Suprapubic skin (tissue), 4 donors: ENCODE data around the gene HBEGF. TPM values are rescaled to one million over a fixed set of nuclear protein-coding genes. Genes with fewer than 3 reads are reported as not detected.

Experiments used
- DNase-seq, 2 donors: peaks; one replicate each; pipeline ENCODE4 v3.0.0-alpha.2; 2019; ENCODE audit warnings: low spot score in 2 of 2
- H3K27ac ChIP-seq: fragments of 200-600 bp; sonication (generic); one replicate; pipeline ENCODE4 v1.5.1; 2019
- H3K27me3 ChIP-seq: fragments of 200-600 bp; sonication (generic); one replicate; pipeline ENCODE4 v1.5.1; 2019
- H3K36me3 ChIP-seq: fragments of 200-600 bp; sonication (generic); one replicate; pipeline ENCODE4 v1.5.1; 2019
- H3K4me1 ChIP-seq: fragments of 200-600 bp; sonication (generic); one replicate; pipeline ENCODE4 v1.5.1; 2019
- H3K4me3 ChIP-seq: fragments of 200-600 bp; sonication (generic); one replicate; pipeline ENCODE4 v1.5.1; 2019; ENCODE audit warnings: mild to moderate bottlenecking
- H3K9me3 ChIP-seq: fragments of 200-600 bp; sonication (generic); one replicate; pipeline ENCODE4 v1.5.1; 2019
- CTCF ChIP-seq, 2 donors: fragments of 200-600 bp in 1 of 2; fragments of 450-650 bp in 1 of 2; sonication (generic) in 1 of 2; IDR thresholded peaks; one replicate each; pipeline ENCODE4 v1.5.1; 2016 to 2019; ENCODE audit warnings: antibody characterized with exemption in 2 of 2, mild to moderate bottlenecking in 1 of 2, moderate library complexity in 1 of 2
- EP300 ChIP-seq: sonication (generic); formaldehyde crosslinking; IDR thresholded peaks from one replicate; pipeline ENCODE4 v1.6.1; 2017; ENCODE audit warnings: antibody characterized with exemption
- POLR2A ChIP-seq, 2 donors: fragments of 450-650 bp; IDR thresholded peaks; one replicate each; pipeline ENCODE4 v1.6.1; 2017; ENCODE audit warnings: antibody characterized with exemption in 2 of 2, mild to moderate bottlenecking in 2 of 2, moderate library complexity in 2 of 2
- POLR2AphosphoS5 ChIP-seq, 3 donors: sonication (generic); formaldehyde crosslinking; IDR thresholded peaks; one replicate each; pipeline ENCODE4 v1.6.1; 2017; ENCODE audit warnings: antibody characterized with exemption in 3 of 3
- WGBS: methylation state at CpG from one replicate; pipeline ENCODE4 v1.1.5; 2018; 5-methylcytosine and 5-hydroxymethylcytosine counted together
- total RNA-seq, 4 donors: library from RNA; depleted of rRNA; stranded (reverse); fragments of >200 nt; gene quantifications; one replicate each; pipeline ENCODE4 v1.1.0, GENCODE V29; 2016

Gene HBEGF
- total RNA-seq, 4 donors from 2014 or later: 19.6 to 189 (median 74.8) TPM

- Histone ChIP-seq H3K27ac (no peak overlapping the region), H3K4me3 (no peak overlapping the region), H3K36me3 (no peaks in the 10 kb centered on the region), H3K4me1 (peaks cover 22% of the 10 kb centered on the region), H3K27me3 (no peaks in the 10 kb centered on the region), H3K9me3 (no peaks in the 10 kb centered on the region)
- DNase-seq: no peak
- WGBS: 93% methylated on average over 1 of the region's 1 CpG
- TF ChIP-seq EP300 (no peak), CTCF (IDR thresholded peaks at IDR 0.05) (no peak), POLR2A (IDR thresholded peaks at IDR 0.05) (no peak), POLR2AphosphoS5 (IDR thresholded peaks at IDR 0.05) (no peak)
Observed at GRCh38 chr5:140292212-140293036, 54.0 kb downstream of the HBEGF start.

- no peak for TF ChIP-seq POLR2AphosphoS5 (IDR thresholded peaks at IDR 0.05)
- TF ChIP-seq EP300: no peak
- TF ChIP-seq POLR2A (IDR thresholded peaks at IDR 0.05): no peak
- TF ChIP-seq CTCF (IDR thresholded peaks at IDR 0.05): no peak
- Histone ChIP-seq H3K27ac (no peak overlapping the region), H3K4me3 (no peak overlapping the region), H3K27me3 (no peaks in the 10 kb centered on the region), H3K9me3 (no peaks in the 10 kb centered on the region), H3K4me1 (peaks cover 5% of the 10 kb centered on the region), H3K36me3 (no peaks in the 10 kb centered on the region)
- WGBS: 72% methylated on average over 7 of the region's 7 CpGs
- no peak for DNase-seq
Observed at GRCh38 chr5:140287801-140288521, 58.4 kb downstream of the HBEGF start.

GRCh38 chr5:140286424-140286823 lies 60.0 kb downstream of the HBEGF start:
- Histone ChIP-seq H3K27ac (no peak overlapping the region), H3K9me3 (no peaks in the 10 kb centered on the region), H3K36me3 (no peaks in the 10 kb centered on the region), H3K27me3 (no peaks in the 10 kb centered on the region), H3K4me3 (no peak overlapping the region), H3K4me1 (no peaks in the 10 kb centered on the region)
- WGBS: 62% methylated on average over 5 of the region's 5 CpGs
- no peak for DNase-seq
- no peak for TF ChIP-seq CTCF (IDR thresholded peaks at IDR 0.05)
- no peak for TF ChIP-seq POLR2A (IDR thresholded peaks at IDR 0.05)
- no peak for TF ChIP-seq EP300
- no peak for TF ChIP-seq POLR2AphosphoS5 (IDR thresholded peaks at IDR 0.05)

GRCh38 chr5:140284013-140284412 lies 62.4 kb downstream of the HBEGF start:
- Histone ChIP-seq H3K27ac (no peak overlapping the region), H3K4me1 (no peaks in the 10 kb centered on the region), H3K36me3 (peaks cover 7% of the 10 kb centered on the region), H3K27me3 (no peaks in the 10 kb centered on the region), H3K4me3 (no peak overlapping the region), H3K9me3 (no peaks in the 10 kb centered on the region)
- TF ChIP-seq CTCF (IDR thresholded peaks at IDR 0.05) (no peak), EP300 (no peak), POLR2A (IDR thresholded peaks at IDR 0.05) (no peak), POLR2AphosphoS5 (IDR thresholded peaks at IDR 0.05) (no peak)
- no peak for DNase-seq
- WGBS: 92% methylated on average over 3 of the region's 3 CpGs

Other genes with a start within 250 kb of the HBEGF start
- 10 to 100 TPM; 12.5 to 31.8 (median 21.9) TPM for gene PURA, start 232.5 kb downstream of the HBEGF start, total RNA-seq
- gene IGIP, start 220.7 kb downstream of the HBEGF start, total RNA-seq: 10 to 100 TPM in 2 of 4 donors, 1 to 10 TPM in 2; 6.1 to 16.5 (median 11.6) TPM
- gene CYSTM1, start 171.4 kb downstream of the HBEGF start, total RNA-seq: 10 to 100 TPM; 21.0 to 66.4 (median 37.0) TPM
- 10 to 100 TPM; 58.7 to 91.7 (median 76.2) TPM for gene PFDN1, start 43.5 kb downstream of the HBEGF start, total RNA-seq
- under 1 TPM in 1 of 4 donors, not detected in 3; 0.56 TPM for gene SLC4A9, start 13.6 kb upstream of the HBEGF start, total RNA-seq
- gene ANKHD1, start 55.2 kb upstream of the HBEGF start, total RNA-seq: 100 to 1,000 TPM; 148 to 362 (median 168) TPM
- gene EIF4EBP3, start 201.1 kb upstream of the HBEGF start, total RNA-seq: 10 to 100 TPM; 19.2 to 46.1 (median 30.3) TPM
- gene SRA1, start 210.9 kb upstream of the HBEGF start, total RNA-seq: 10 to 100 TPM; 15.8 to 27.7 (median 17.6) TPM
- gene APBB3, start 218.0 kb upstream of the HBEGF start, total RNA-seq: 10 to 100 TPM; 14.5 to 57.9 (median 27.3) TPM
- gene SLC35A4, start 218.2 kb upstream of the HBEGF start, total RNA-seq: 10 to 100 TPM; 30.7 to 85.0 (median 63.1) TPM